ENCODE results near the gene PSENEN. TPM values are rescaled to one million over a fixed set of nuclear protein-coding genes. Genes with fewer than 3 reads are reported as not detected.

The PSENEN gene
- total RNA-seq, 2 donors from 2014 or later, result 10.6 to 21.1 TPM

DNA sequence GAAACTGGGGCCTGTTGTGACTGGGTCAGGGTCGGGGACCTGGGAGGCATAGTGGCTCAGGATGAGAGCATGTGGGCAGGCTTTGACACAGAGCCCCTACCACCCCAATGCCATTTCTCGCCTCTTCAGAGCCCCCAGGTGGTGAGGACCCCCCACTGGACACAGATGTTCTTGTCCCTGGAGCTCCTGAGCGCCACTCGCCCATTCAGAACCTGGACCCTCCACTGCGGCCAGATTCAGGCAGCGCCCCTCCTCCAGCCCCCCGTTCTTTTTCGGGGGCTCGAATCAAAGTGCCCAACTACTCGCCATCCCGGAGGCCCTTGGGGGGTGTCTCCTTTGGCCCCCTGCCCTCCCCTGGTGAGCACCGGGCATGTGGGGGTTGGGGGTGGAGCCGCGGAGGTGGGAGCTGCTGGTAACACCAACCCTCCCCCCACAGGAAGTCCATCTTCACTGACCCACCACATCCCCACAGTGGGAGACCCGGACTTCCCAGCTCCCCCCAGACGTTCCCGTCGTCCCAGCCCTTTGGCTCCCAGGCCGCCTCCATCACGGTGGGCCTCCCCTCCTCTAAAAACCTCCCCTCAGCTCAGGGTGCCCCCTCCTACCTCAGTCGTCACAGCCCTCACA lies 13.6 kb upstream of the PSENEN start:
- no peaks in the 10 kb centered on the region for H3K4me1 ChIP-seq
- 89 to 90% methylated on average over 17 to 20 of the region's 21 CpGs for WGBS, 2 donors
- peaks cover 5 to 50% of the 10 kb centered on the region in 2 donors for H3K36me3 ChIP-seq (replicated peaks in 1 of 2; ENCODE audit: insufficient read depth in 1 of 2, low read depth in 2 of 2)
- ATAC-seq (no peak), DNase-seq (no peak)
- no peaks in the 10 kb centered on the region for H3K27me3 ChIP-seq
- H3K9me3 ChIP-seq, result no peaks in the 10 kb centered on the region
- intact Hi-C loops (cut with DNase I), result no loop called here
- H3K27ac ChIP-seq, result no peak overlapping the region
- no peak for TF ChIP-seq POLR2A (IDR thresholded peaks at IDR 0.05)
- TF ChIP-seq CTCF (IDR thresholded peaks at IDR 0.05), result no peak
- no peak overlapping the region for H3K4me3 ChIP-seq

GRCh38 chr19:35732540-35733179 lies 12.8 kb upstream of the PSENEN start:
- TF ChIP-seq CTCF (IDR thresholded peaks at IDR 0.05) (no peak), POLR2A (IDR thresholded peaks at IDR 0.05) (no peak)
- H3K9me3 ChIP-seq, result no peaks in the 10 kb centered on the region
- no peak overlapping the region for H3K4me3 ChIP-seq
- WGBS, 2 donors, result 91% methylated on average over 22 of the region's 25 CpGs; no CpG with 5 or more reads in 1 of the 2 donors
- intact Hi-C loops (cut with DNase I), result no loop called here
- DNase-seq (no peak), ATAC-seq (no peak)
- H3K27ac ChIP-seq, result no peak overlapping the region
- no peaks in the 10 kb centered on the region for H3K27me3 ChIP-seq
- H3K36me3 ChIP-seq (replicated peaks in 1 of 2; ENCODE audit: insufficient read depth in 1 of 2, low read depth in 2 of 2), result peaks cover 5 to 45% of the 10 kb centered on the region in 2 donors
- H3K4me1 ChIP-seq, result no peaks in the 10 kb centered on the region

DNA sequence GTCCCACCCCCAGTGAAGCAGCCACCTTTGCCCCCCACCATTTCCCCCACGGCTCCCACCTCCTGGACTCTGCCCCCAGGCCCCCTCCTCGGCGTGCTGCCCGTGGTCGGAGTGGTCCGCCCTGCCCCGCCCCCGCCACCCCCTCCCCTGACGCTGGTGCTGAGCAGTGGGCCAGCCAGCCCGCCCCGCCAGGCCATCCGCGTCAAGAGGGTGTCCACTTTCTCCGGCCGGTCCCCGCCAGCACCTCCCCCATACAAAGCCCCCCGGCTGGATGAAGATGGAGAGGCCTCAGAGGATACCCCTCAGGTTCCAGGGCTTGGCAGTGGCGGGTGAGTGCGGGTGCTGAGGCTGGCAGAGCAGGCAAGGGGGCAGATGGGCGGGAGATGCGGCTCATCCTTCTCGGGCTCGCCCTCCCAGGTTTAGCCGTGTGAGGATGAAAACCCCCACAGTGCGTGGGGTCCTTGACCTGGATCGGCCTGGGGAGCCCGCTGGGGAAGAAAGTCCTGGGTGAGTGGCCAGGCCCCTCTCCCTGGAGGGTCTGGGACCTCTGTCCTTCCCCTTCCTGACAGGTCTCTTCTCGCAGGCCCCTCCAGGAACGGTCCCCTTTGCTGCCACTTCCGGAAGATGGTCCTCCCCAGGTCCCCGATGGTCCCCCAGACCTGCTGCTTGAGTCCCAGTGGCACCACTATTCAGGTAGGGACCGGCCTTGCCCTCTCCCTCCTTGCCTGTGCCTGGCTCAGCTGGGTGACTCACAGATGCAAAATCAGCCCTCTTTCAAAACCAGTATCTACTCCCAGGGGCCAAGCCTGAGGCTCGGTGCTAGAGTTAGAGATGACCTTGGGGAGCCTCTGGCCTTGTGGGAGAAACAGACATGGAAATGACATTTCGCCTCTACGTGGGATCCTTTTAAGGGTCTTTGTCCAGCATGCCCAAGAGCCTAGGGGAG lies 12.0 kb upstream of the PSENEN start:
- intact Hi-C loops (cut with DNase I), result no loop called here
- no peak overlapping the region for H3K4me3 ChIP-seq
- H3K36me3 ChIP-seq (replicated peaks in 1 of 2; ENCODE audit: insufficient read depth in 1 of 2, low read depth in 2 of 2), result peaks cover 8 to 44% of the 10 kb centered on the region in 2 donors
- H3K27me3 ChIP-seq, result no peaks in the 10 kb centered on the region
- ATAC-seq (no peak), DNase-seq (no peak)
- 90 to 92% methylated on average over 22 to 30 of the region's 35 CpGs for WGBS, 2 donors
- TF ChIP-seq CTCF (IDR thresholded peaks at IDR 0.05), result no peak
- no peak for TF ChIP-seq POLR2A (IDR thresholded peaks at IDR 0.05)
- H3K4me1 ChIP-seq, result no peaks in the 10 kb centered on the region
- no peak overlapping the region for H3K27ac ChIP-seq
- no peaks in the 10 kb centered on the region for H3K9me3 ChIP-seq

- no peak for ATAC-seq
Observed at GRCh38 chr19:35734273-35734672, 11.2 kb upstream of the PSENEN start.

More at GRCh38 chr19:35734273-35734672, 11.2 kb upstream of the PSENEN start:
- peaks cover 9 to 40% of the 10 kb centered on the region in 2 donors for H3K36me3 ChIP-seq (replicated peaks in 1 of 2; ENCODE audit: insufficient read depth in 1 of 2, low read depth in 2 of 2)
- no peaks in the 10 kb centered on the region for H3K9me3 ChIP-seq
- no peak for TF ChIP-seq CTCF (IDR thresholded peaks at IDR 0.05)
- no peak for TF ChIP-seq POLR2A (IDR thresholded peaks at IDR 0.05)
- WGBS, 2 donors, result 95 to 96% methylated on average over 8 of the region's 8 CpGs
- no peak overlapping the region for H3K4me3 ChIP-seq
- no peak overlapping the region for H3K27ac ChIP-seq
- intact Hi-C loops (cut with DNase I), result no loop called here
- no peaks in the 10 kb centered on the region for H3K27me3 ChIP-seq
- peaks cover under 1% of the 10 kb centered on the region for H3K4me1 ChIP-seq
- DNase-seq, result no peak
